Measurements from ENCODE around the gene DSTN.
A peak's percentile ranks its signal among the peaks of the same experiment; 100 is the strongest.

DSTN gene

GRCh38 chr20:17629025-17629424, 59.1 kb downstream of the DSTN start:
- peak overlapping the region; percentile 29 for H3K23ac ChIP-seq (ENCODE audit: low read depth, low read length, poor library complexity)
- peaks cover 0 to 3% of the 10 kb centered on the region in 2 donors for H3K4me1 ChIP-seq (ENCODE audit: control insufficient read depth in 2 of 2, insufficient read depth in 1 of 2, low read depth in 1 of 2, low read length in 2 of 2)
- peaks cover 25 to 32% of the 10 kb centered on the region in 2 donors for H3K36me3 ChIP-seq (replicated peaks in 1 of 2; ENCODE audit: control insufficient read depth in 2 of 2, insufficient read depth in 2 of 2, low read length in 2 of 2)
- no peaks in the 10 kb centered on the region for H3K27me3 ChIP-seq (ENCODE audit: control insufficient read depth in 3 of 3, insufficient read depth in 3 of 3, low read depth in 1 of 3, low read length in 3 of 3)
- no peak overlapping the region for H3K9ac ChIP-seq (ENCODE audit: low read depth, low read length, poor library complexity)
- no peak overlapping the region for H3K18ac ChIP-seq (ENCODE audit: low read length)
- H3K9me3 ChIP-seq (replicated peaks in 1 of 2; ENCODE audit: control insufficient read depth in 2 of 2, insufficient read depth in 1 of 2, low read depth in 1 of 2, low read length in 2 of 2) = no peaks in the 10 kb centered on the region
- H3K14ac ChIP-seq (ENCODE audit: low read length) = no peak overlapping the region
- no peak overlapping the region for H4K8ac ChIP-seq (ENCODE audit: low read depth, low read length)
- no peak overlapping the region for H3K4me2 ChIP-seq (ENCODE audit: insufficient read depth, low read length, poor library complexity, severe bottlenecking)
- H3K4me3 ChIP-seq (ENCODE audit: low read length in 2 of 2) = no peak overlapping the region
- H2BK12ac ChIP-seq (ENCODE audit: low read length) = no peak overlapping the region
- no peak overlapping the region for H3K27ac ChIP-seq (replicated peaks; ENCODE audit: low read length)
- WGBS, 2 donors (ENCODE audit: extremely low coverage in 2 of 2, insufficient read length in 2 of 2, insufficient replicate concordance in 1 of 2) = no CpG with 5 or more reads among the region's 8 CpGs
- H2BK120ac ChIP-seq (ENCODE audit: low read depth, low read length) = no peak overlapping the region
- H3K4ac ChIP-seq (ENCODE audit: low read length) = no peak overlapping the region
- DNase-seq (ENCODE audit: low spot score) = no peak
- no peak overlapping the region for H4K91ac ChIP-seq (ENCODE audit: low read depth, low read length, poor library complexity)
- no peak overlapping the region for H2BK5ac ChIP-seq (ENCODE audit: low read length)
- H3K79me1 ChIP-seq (ENCODE audit: low read depth, low read length) = peaks cover 3% of the 10 kb centered on the region
- no peak overlapping the region for H2BK15ac ChIP-seq (ENCODE audit: low read length)
- H2AFZ ChIP-seq (ENCODE audit: low read length) = no peak overlapping the region
- no peak overlapping the region for H2AK5ac ChIP-seq (ENCODE audit: low read depth, low read length)

- H3K36me3 ChIP-seq (replicated peaks in 1 of 2; ENCODE audit: control insufficient read depth in 2 of 2, insufficient read depth in 2 of 2, low read length in 2 of 2) = peaks cover 26 to 30% of the 10 kb centered on the region in 2 donors
Observed at GRCh38 chr20:17629678-17630089, 59.8 kb downstream of the DSTN start.

GRCh38 chr20:17630151-17630805, 60.4 kb downstream of the DSTN start:
- H4K91ac ChIP-seq (ENCODE audit: low read depth, low read length, poor library complexity) = no peak overlapping the region
- no peak for DNase-seq (ENCODE audit: low spot score)
- H3K79me1 ChIP-seq (ENCODE audit: low read depth, low read length) = peaks cover 3% of the 10 kb centered on the region
- no peak overlapping the region for H4K8ac ChIP-seq (ENCODE audit: low read depth, low read length)
- H3K18ac ChIP-seq (ENCODE audit: low read length) = no peak overlapping the region
- no peak overlapping the region for H3K23ac ChIP-seq (ENCODE audit: low read depth, low read length, poor library complexity)
- H3K27me3 ChIP-seq (ENCODE audit: control insufficient read depth in 3 of 3, insufficient read depth in 3 of 3, low read depth in 1 of 3, low read length in 3 of 3) = no peaks in the 10 kb centered on the region
- H3K14ac ChIP-seq (ENCODE audit: low read length) = no peak overlapping the region
- H3K4me2 ChIP-seq (ENCODE audit: insufficient read depth, low read length, poor library complexity, severe bottlenecking) = no peak overlapping the region
- peaks cover 2 to 3% of the 10 kb centered on the region in 2 donors for H3K4me1 ChIP-seq (ENCODE audit: control insufficient read depth in 2 of 2, insufficient read depth in 1 of 2, low read depth in 1 of 2, low read length in 2 of 2)
- no peak overlapping the region for H2AK5ac ChIP-seq (ENCODE audit: low read depth, low read length)
- H3K36me3 ChIP-seq (replicated peaks in 1 of 2; ENCODE audit: control insufficient read depth in 2 of 2, insufficient read depth in 2 of 2, low read length in 2 of 2) = peaks cover 23 to 25% of the 10 kb centered on the region in 2 donors
- H3K4ac ChIP-seq (ENCODE audit: low read length) = no peak overlapping the region
- no peak overlapping the region for H2AFZ ChIP-seq (ENCODE audit: low read length)
- H3K9me3 ChIP-seq (replicated peaks in 1 of 2; ENCODE audit: control insufficient read depth in 2 of 2, insufficient read depth in 1 of 2, low read depth in 1 of 2, low read length in 2 of 2) = no peaks in the 10 kb centered on the region
- H2BK15ac ChIP-seq (ENCODE audit: low read length) = no peak overlapping the region
- no peak overlapping the region for H3K27ac ChIP-seq (replicated peaks; ENCODE audit: low read length)
- H2BK12ac ChIP-seq (ENCODE audit: low read length) = no peak overlapping the region
- H2BK120ac ChIP-seq (ENCODE audit: low read depth, low read length) = no peak overlapping the region
- no peak overlapping the region for H3K4me3 ChIP-seq (ENCODE audit: low read length in 2 of 2)
- no peak overlapping the region for H3K9ac ChIP-seq (ENCODE audit: low read depth, low read length, poor library complexity)
- WGBS, 2 donors (ENCODE audit: extremely low coverage in 2 of 2, insufficient read length in 2 of 2, insufficient replicate concordance in 1 of 2) = no CpG with 5 or more reads among the region's 11 CpGs
- no peak overlapping the region for H2BK5ac ChIP-seq (ENCODE audit: low read length)

More at GRCh38 chr20:17629678-17630089, 59.8 kb downstream of the DSTN start:
- Histone ChIP-seq H3K18ac (ENCODE audit: low read length) (no peak overlapping the region), H3K4me3 (ENCODE audit: low read length in 2 of 2) (no peak overlapping the region), H3K4me2 (ENCODE audit: insufficient read depth, low read length, poor library complexity, severe bottlenecking) (no peak overlapping the region), H2BK120ac (ENCODE audit: low read depth, low read length) (no peak overlapping the region), H3K27me3 (ENCODE audit: control insufficient read depth in 3 of 3, insufficient read depth in 3 of 3, low read depth in 1 of 3, low read length in 3 of 3) (no peaks in the 10 kb centered on the region), H3K9me3 (replicated peaks in 1 of 2; ENCODE audit: control insufficient read depth in 2 of 2, insufficient read depth in 1 of 2, low read depth in 1 of 2, low read length in 2 of 2) (no peaks in the 10 kb centered on the region), H2BK15ac (ENCODE audit: low read length) (no peak overlapping the region), H4K8ac (ENCODE audit: low read depth, low read length) (no peak overlapping the region), H3K9ac (ENCODE audit: low read depth, low read length, poor library complexity) (no peak overlapping the region), H4K91ac (ENCODE audit: low read depth, low read length, poor library complexity) (no peak overlapping the region), H3K4me1 (ENCODE audit: control insufficient read depth in 2 of 2, insufficient read depth in 1 of 2, low read depth in 1 of 2, low read length in 2 of 2) (peaks cover 0 to 3% of the 10 kb centered on the region in 2 donors), H2BK5ac (ENCODE audit: low read length) (no peak overlapping the region), H3K27ac (replicated peaks; ENCODE audit: low read length) (no peak overlapping the region), H2AFZ (ENCODE audit: low read length) (no peak overlapping the region), H2AK5ac (ENCODE audit: low read depth, low read length) (no peak overlapping the region), H3K23ac (ENCODE audit: low read depth, low read length, poor library complexity) (peak overlapping the region; percentile 59), H3K14ac (ENCODE audit: low read length) (no peak overlapping the region), H3K4ac (ENCODE audit: low read length) (no peak overlapping the region), H3K79me1 (ENCODE audit: low read depth, low read length) (peaks cover 3% of the 10 kb centered on the region), H2BK12ac (ENCODE audit: low read length) (no peak overlapping the region)
- no peak for DNase-seq (ENCODE audit: low spot score)
- WGBS, 2 donors (ENCODE audit: extremely low coverage in 2 of 2, insufficient read length in 2 of 2, insufficient replicate concordance in 1 of 2) = no CpG with 5 or more reads among the region's 21 CpGs

- Histone ChIP-seq H4K91ac (ENCODE audit: low read depth, low read length, poor library complexity) (no peak overlapping the region), H3K4me2 (ENCODE audit: insufficient read depth, low read length, poor library complexity, severe bottlenecking) (no peak overlapping the region), H3K36me3 (replicated peaks in 1 of 2; ENCODE audit: control insufficient read depth in 2 of 2, insufficient read depth in 2 of 2, low read length in 2 of 2) (peaks cover 22 to 23% of the 10 kb centered on the region in 2 donors), H3K18ac (ENCODE audit: low read length) (no peak overlapping the region), H2BK5ac (ENCODE audit: low read length) (no peak overlapping the region), H3K4me1 (ENCODE audit: control insufficient read depth in 2 of 2, insufficient read depth in 1 of 2, low read depth in 1 of 2, low read length in 2 of 2) (peaks cover 5 to 7% of the 10 kb centered on the region in 2 donors), H3K27me3 (ENCODE audit: control insufficient read depth in 3 of 3, insufficient read depth in 3 of 3, low read depth in 1 of 3, low read length in 3 of 3) (no peaks in the 10 kb centered on the region), H2AK5ac (ENCODE audit: low read depth, low read length) (no peak overlapping the region), H2BK120ac (ENCODE audit: low read depth, low read length) (no peak overlapping the region), H3K27ac (replicated peaks; ENCODE audit: low read length) (no peak overlapping the region), H3K9ac (ENCODE audit: low read depth, low read length, poor library complexity) (no peak overlapping the region), H2AFZ (ENCODE audit: low read length) (no peak overlapping the region), H3K14ac (ENCODE audit: low read length) (no peak overlapping the region), H3K4ac (ENCODE audit: low read length) (no peak overlapping the region), H3K23ac (ENCODE audit: low read depth, low read length, poor library complexity) (peak overlapping the region; percentile 59), H4K8ac (ENCODE audit: low read depth, low read length) (no peak overlapping the region), H3K79me1 (ENCODE audit: low read depth, low read length) (peaks cover 3% of the 10 kb centered on the region), H2BK15ac (ENCODE audit: low read length) (no peak overlapping the region), H2BK12ac (ENCODE audit: low read length) (no peak overlapping the region), H3K4me3 (ENCODE audit: low read length in 2 of 2) (no peak overlapping the region), H3K9me3 (replicated peaks in 1 of 2; ENCODE audit: control insufficient read depth in 2 of 2, insufficient read depth in 1 of 2, low read depth in 1 of 2, low read length in 2 of 2) (no peaks in the 10 kb centered on the region)
- no CpG with 5 or more reads among the region's 6 CpGs for WGBS, 2 donors (ENCODE audit: extremely low coverage in 2 of 2, insufficient read length in 2 of 2, insufficient replicate concordance in 1 of 2)
- no peak for DNase-seq (ENCODE audit: low spot score)
Observed at GRCh38 chr20:17630806-17631195, 60.9 kb downstream of the DSTN start.
